Mammary epithelial cell (primary cell): ENCODE measurements around the gene WWP2.

Experiments
- EZH2 ChIP-seq: IDR thresholded peaks from 2 replicates; pipeline ENCODE4 v1.6.1; 2012; ENCODE audit warnings: low read length, inconsistent platforms, borderline replicate concordance
- TF ChIP-seq, protein P1 (sequence below), 2 donors: IDR thresholded peaks in 1 of 2; conservative IDR thresholded peaks in 1 of 2; 2 replicates each; pipeline ENCODE4 v1.5.1; 2011 to 2012; ENCODE audit warnings: inconsistent platforms in 2 of 2, low read length in 2 of 2, mild to moderate bottlenecking in 2 of 2, control low read depth in 1 of 2, low read depth in 1 of 2; ENCODE audit not compliant: insufficient read depth in 1 of 2; ENCODE audit errors: extremely low read depth in 1 of 2

DNA sequence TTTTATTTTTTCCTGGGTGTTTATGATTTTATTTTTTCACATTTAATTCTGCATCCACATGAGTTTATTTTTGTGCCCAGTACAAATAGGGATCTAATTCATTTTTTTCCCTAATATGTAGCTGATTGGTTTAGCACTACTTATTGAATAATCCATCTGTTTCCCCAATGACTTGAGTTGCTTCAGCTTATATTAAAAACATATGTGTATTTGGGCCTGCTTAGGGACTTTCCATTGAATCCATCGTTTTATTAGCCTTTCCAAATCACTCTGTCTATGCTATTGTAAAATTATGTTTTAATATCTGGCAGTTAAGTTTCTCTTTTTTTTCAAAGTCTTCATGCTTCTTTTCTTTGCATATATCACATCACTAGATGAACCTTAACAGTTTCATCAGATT is 42.2 kb downstream of the WWP2 start:
- TF ChIP-seq, protein P1, sequence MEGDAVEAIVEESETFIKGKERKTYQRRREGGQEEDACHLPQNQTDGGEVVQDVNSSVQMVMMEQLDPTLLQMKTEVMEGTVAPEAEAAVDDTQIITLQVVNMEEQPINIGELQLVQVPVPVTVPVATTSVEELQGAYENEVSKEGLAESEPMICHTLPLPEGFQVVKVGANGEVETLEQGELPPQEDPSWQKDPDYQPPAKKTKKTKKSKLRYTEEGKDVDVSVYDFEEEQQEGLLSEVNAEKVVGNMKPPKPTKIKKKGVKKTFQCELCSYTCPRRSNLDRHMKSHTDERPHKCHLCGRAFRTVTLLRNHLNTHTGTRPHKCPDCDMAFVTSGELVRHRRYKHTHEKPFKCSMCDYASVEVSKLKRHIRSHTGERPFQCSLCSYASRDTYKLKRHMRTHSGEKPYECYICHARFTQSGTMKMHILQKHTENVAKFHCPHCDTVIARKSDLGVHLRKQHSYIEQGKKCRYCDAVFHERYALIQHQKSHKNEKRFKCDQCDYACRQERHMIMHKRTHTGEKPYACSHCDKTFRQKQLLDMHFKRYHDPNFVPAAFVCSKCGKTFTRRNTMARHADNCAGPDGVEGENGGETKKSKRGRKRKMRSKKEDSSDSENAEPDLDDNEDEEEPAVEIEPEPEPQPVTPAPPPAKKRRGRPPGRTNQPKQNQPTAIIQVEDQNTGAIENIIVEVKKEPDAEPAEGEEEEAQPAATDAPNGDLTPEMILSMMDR (conservative IDR thresholded peaks at IDR 0.05 in 1 of 2, IDR thresholded peaks at IDR 0.05 in 1 of 2; ENCODE audit: extremely low read depth in 1 of 2, insufficient read depth in 1 of 2, low read depth in 1 of 2, low read length in 2 of 2), result no peak
- no peak for TF ChIP-seq EZH2
